ENCODE results near the gene VRTN.

VRTN gene

DNA sequence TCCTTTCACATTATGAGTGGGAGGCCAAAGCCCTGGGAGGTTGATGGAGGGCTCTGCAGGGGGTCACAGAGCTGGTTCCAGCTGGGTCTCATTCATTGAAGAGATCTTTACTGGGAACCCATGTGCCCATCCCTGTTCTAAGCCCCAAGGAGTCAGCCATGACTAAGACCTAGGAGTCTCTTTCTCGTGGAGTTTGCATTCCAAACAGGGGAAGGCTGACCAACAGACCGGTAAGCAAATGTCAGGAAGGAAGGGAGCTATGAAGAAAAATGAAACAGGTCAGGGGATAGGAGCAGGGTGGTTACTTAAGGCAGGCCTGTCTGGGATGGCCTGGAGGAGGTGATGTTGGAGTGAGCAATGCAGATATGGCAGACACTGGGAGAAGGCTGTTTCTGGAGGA lies 46.3 kb downstream of the VRTN start:
- no peak for DNase-seq (ENCODE audit: low read depth in 2 of 2)

GRCh38 chr14:74395094-74395493 lies 46.8 kb downstream of the VRTN start:
- DNase-seq (ENCODE audit: low read depth in 2 of 2) = no peak

DNA sequence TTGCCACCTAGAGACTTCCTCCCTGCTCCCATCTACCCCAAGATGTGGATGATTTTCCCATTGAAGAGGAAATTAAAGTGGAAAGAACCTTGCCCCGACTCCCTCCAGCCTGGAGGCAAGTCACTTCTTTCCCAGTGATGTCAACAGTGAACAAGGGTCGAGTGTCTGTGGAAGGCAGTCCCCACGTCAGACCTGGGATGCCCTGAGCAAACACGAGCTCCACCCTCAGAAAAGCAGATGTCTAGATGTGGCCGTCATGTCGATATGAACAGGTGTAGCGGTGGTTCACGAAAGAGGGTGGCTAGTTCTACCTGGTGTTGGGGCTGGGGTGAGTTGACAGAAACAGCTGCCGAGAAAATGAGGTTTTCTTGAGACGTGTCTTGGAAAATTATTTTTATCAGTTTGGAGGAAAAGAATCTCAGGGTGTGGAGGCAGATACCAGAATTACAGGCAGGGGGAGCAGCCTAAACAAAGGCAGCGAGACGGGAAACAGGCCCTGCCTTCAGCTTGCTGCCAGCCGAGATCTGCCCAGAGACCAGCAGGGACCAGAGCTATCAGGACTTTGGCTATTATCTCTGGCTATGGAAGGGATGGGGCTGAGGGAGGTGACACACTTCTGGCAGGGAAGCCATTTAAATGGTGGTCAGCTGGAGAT lies 51.9 kb downstream of the VRTN start:
- DNase-seq (ENCODE audit: low read depth in 2 of 2) = no peak

- DNase-seq (ENCODE audit: low read depth in 2 of 2) = no peak
Observed at GRCh38 chr14:74400919-74401503, 52.7 kb downstream of the VRTN start.

DNA sequence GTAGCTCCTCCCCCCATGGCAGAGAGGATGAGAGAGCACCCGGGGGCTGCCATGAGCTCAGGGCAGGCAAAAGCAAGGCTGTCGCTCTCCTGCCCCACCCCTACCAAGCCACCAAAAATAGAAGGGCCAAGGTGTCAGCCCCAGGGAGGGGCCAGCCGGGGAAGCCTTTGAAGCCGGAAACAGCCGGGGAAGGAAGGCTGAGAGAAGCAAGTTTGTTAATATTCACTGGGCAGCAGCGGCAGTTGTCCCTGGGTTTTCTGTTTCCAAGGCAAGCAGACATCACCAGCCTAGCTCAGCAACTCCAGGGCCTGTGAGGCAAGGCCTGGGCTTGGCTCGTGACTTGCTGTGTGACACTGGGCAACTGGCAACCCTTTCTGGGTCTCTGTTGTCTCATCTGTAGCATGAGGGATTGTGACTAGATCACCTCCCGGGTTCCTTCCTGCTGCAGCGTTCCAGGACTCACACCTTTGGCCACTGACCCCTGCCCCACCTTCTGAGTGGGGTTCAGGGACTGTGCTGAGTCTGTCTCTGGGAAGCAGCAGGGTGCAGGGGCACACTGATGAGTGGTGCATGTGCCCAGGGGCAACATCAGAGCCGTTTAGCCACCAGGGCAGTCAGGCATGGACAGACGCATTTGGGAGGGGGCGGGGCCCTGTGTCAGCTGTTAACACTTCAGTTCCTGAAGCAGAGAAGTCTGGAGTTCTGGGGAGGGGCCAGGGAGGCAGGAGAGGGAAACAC lies 53.4 kb downstream of the VRTN start:
- DNase-seq (ENCODE audit: low read depth in 2 of 2) = peak; percentile 18 to 21

DNA sequence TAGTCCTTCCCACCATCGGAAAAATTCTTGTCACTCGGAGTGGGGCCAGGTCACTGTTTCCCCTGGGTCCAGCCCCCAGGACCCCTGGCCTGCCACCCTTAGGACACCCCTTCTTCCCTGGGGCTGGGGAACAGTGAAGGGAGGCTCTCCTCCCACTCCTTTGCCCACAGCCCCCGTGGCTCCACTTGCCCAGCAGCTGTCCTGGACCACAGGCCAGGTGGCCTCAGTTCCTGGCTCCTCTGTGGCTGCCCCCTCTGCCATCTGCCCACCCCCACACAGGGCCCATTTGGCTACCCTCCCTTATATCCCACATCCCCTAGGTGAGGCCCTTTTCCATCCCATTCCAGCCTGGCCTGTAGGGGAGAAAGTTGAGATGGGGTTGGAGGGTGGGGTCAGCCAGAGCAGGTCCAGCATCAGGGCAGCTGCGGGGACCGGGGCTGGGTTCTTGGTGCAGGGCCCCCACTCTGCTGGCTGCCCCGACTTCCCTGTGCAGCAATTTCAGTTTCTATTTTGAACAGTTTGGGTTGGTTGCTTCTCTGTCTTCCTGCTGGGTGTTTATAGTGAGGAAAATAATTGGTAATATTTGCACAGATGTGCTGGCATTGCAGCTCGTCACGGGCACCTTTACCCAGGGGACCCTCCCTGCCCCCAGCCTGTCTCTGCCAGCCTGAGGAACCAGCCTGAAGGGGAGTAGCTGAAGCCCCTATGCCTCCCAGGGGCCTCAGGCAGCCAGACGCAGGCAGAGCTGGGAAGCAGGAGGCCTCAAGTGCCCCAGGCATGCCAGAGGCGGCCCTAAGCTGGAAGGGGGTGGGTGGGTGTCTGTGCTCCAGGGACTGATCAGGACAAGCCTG lies 54.4 kb downstream of the VRTN start:
- DNase-seq (ENCODE audit: low read depth in 2 of 2) = no peak

DNA sequence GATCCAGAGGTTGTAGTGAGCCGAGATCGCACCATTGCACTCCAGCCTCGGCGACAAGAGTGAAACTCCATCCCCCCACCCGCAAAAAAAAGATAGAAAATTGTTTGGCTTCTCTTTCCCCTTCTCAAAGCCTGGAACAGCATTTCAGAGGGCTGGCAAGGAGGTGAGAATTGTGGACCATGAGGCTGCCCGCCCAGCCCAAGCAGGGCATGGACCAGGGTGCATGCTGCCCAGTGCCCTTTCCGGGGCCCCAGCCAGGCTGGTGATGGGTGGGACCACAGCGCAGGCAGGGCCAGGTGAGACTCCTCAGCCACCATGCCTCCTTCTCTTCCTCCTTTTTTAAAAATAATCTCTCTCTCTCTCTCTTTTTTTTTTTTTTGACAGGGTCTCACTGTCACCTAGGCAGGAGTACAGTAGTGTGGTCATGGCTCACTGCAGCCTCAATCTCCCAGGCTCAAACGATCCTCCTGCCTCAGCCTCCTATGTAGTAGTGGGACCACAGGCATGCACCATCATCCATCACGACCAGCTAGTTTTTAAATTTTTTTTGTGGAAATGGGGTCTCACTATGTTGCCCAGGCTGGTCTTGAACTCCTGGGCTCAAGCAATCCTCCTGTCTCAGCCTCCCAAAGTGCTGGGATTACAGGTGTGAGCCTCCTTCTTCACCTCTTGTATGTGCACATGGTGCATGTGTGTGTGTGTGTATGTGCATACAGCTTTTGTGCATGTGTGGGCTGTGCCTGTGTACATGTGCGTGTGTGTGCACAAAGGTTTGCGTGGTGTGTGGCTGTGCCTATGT lies 55.5 kb downstream of the VRTN start:
- no peak for DNase-seq (ENCODE audit: low read depth in 2 of 2)

DNA sequence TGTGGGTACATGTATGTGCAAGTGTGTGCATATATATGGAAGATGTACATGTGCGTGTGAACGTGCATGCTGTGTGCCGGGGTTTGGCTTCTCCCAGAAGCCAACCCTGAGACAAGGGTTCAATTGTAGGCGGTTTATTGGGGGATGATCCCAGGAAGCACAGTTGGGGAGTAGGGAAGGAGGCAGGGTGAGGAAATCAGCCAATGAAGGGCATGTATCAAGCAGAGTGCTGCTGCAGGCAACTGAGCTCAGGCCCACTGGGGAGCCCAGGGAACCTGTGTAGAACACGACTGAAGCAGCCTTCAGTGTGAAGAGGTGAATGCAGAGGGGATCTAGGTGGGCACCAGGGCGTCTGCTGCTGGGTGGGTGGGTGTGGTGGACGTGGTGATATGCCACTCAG lies 56.2 kb downstream of the VRTN start:
- DNase-seq (ENCODE audit: low read depth in 2 of 2) = no peak

DNA sequence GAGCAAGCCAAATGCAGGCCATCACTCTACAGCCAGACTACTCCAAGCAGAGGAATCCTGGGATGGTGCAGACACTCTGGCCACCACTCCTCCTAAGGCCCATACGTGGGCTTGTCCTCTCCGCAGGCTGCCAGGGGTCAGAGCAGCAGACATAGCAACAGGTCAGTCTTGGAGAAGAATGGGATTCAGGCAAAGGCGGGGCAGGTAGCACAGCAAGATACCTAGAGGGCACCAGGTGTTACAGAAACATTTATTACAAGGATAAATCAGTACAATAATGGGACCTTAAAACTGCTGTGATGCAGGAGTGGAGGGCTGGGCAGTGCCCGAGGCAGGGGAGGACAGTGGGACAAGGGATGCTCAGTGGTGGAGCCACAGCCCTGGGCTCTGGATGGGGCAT lies 57.4 kb downstream of the VRTN start:
- no peak for DNase-seq (ENCODE audit: low read depth in 2 of 2)

GRCh38 chr14:74407021-74407800 lies 58.9 kb downstream of the VRTN start:
- DNase-seq (ENCODE audit: low read depth in 2 of 2) = no peak

- DNase-seq (ENCODE audit: low read depth in 2 of 2) = no peak
Observed at GRCh38 chr14:74407801-74408154, 59.5 kb downstream of the VRTN start.

DNA sequence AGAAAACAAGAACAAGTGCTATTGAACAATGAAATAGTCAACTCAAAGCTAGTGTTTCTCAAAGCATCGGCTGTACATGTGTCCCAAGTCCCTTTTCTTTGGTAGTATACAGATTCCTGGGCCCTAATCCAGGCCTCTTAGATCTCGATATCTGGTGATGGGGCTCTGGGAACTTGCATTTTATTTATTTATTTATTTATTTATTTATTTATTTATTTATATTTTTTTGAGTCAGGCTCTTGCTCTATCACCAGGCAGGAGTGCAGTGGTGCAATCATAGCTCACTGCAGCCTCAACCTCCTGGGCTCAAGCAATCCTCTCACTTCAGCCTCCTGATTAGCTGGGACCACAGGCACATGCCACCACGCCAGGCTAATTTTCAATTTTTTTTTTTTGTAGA lies 60.6 kb downstream of the VRTN start:
- no peak for DNase-seq (ENCODE audit: low read depth in 2 of 2)

DNA sequence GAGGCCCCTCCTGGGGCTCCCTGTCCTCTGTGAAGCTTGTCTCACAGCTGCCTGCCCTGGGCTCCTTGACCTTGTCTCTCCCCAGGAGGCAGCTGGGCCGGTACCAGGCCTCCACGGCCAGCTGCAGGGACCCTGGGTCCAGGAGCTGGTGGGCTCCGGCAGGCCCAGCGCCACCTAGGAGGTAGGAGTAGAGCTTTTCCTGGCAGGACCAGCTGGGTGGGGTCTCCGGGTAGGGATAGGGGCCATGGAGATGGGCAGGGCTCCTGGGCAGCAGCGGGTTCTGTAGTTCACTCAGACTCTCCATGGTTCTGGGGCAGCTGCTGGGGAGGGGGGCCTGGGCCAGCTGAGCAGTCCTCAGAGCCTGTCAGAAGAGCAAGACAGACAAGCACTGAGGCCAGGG lies 61.2 kb downstream of the VRTN start:
- no peak for DNase-seq (ENCODE audit: low read depth in 2 of 2)
